ENCODE data around the gene TBC1D4. TPM values are rescaled to one million over a fixed set of nuclear protein-coding genes. Genes with fewer than 3 reads are reported as not detected.

TBC1D4 gene
- total RNA-seq, 1 donor from 2014 or later: 4.8 TPM

DNA sequence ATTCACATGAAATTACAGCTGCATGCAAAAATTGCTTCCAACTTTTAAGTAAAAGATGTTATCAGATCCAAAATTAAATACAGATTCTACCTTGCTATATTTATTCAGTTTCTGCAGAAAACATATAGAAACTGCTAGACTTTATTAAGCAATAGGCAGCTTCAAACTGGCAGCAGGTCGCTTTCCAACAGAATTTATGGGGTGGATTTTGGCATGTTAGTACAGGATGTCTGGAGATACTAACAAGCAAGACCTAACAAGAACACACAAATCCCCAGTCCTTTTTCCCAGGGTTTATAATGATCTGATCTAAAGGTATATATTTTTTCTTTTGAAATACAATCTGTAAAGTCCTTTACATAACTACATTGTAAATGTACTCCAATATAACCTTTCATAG lies 27.5 kb downstream of the TBC1D4 start:
- no peak for DNase-seq
- H3K4me1 Mint-ChIP-seq (ENCODE audit: low read depth, unreplicated experiment): peaks cover 2% of the 10 kb centered on the region
- no peaks in the 10 kb centered on the region for H3K27me3 Mint-ChIP-seq (ENCODE audit: unreplicated experiment)
- TF ChIP-seq, protein P1, sequence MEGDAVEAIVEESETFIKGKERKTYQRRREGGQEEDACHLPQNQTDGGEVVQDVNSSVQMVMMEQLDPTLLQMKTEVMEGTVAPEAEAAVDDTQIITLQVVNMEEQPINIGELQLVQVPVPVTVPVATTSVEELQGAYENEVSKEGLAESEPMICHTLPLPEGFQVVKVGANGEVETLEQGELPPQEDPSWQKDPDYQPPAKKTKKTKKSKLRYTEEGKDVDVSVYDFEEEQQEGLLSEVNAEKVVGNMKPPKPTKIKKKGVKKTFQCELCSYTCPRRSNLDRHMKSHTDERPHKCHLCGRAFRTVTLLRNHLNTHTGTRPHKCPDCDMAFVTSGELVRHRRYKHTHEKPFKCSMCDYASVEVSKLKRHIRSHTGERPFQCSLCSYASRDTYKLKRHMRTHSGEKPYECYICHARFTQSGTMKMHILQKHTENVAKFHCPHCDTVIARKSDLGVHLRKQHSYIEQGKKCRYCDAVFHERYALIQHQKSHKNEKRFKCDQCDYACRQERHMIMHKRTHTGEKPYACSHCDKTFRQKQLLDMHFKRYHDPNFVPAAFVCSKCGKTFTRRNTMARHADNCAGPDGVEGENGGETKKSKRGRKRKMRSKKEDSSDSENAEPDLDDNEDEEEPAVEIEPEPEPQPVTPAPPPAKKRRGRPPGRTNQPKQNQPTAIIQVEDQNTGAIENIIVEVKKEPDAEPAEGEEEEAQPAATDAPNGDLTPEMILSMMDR (IDR thresholded peaks at IDR 0.05; ENCODE audit: partially characterized antibody, unreplicated experiment): no peak
- H3K36me3 Mint-ChIP-seq (ENCODE audit: unreplicated experiment): no peaks in the 10 kb centered on the region
- no peak overlapping the region for H3K4me3 Mint-ChIP-seq (ENCODE audit: unreplicated experiment)
- H3K9me3 Mint-ChIP-seq (ENCODE audit: unreplicated experiment): no peaks in the 10 kb centered on the region
- no peak overlapping the region for H3K27ac Mint-ChIP-seq (ENCODE audit: unreplicated experiment)

DNA sequence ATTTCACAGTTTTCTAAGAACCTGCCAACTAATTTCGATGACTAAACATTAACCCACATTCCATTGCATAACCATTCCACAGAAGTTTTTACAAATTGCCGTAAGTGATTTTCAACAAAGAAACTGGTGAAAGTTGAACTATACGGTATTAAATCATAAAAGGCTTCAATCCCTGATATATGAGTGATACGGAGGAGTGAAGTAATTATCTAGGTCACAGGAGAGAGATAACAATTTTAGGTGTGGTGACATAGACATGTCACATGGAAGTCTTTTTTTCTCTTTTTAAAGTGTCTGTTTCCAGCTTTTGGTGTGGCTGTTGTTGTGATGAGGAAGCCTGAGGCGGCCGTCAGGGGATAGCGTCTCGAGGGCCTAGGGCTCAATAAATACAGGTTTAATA lies 29.4 kb downstream of the TBC1D4 start:
- no peak overlapping the region for H3K27ac Mint-ChIP-seq (ENCODE audit: unreplicated experiment)
- H3K9me3 Mint-ChIP-seq (ENCODE audit: unreplicated experiment): no peaks in the 10 kb centered on the region
- H3K4me3 Mint-ChIP-seq (ENCODE audit: unreplicated experiment): no peak overlapping the region
- no peak for DNase-seq
- no peaks in the 10 kb centered on the region for H3K27me3 Mint-ChIP-seq (ENCODE audit: unreplicated experiment)
- no peaks in the 10 kb centered on the region for H3K36me3 Mint-ChIP-seq (ENCODE audit: unreplicated experiment)
- TF ChIP-seq, protein P1 (IDR thresholded peaks at IDR 0.05; ENCODE audit: partially characterized antibody, unreplicated experiment): no peak
- no peaks in the 10 kb centered on the region for H3K4me1 Mint-ChIP-seq (ENCODE audit: low read depth, unreplicated experiment)

DNA sequence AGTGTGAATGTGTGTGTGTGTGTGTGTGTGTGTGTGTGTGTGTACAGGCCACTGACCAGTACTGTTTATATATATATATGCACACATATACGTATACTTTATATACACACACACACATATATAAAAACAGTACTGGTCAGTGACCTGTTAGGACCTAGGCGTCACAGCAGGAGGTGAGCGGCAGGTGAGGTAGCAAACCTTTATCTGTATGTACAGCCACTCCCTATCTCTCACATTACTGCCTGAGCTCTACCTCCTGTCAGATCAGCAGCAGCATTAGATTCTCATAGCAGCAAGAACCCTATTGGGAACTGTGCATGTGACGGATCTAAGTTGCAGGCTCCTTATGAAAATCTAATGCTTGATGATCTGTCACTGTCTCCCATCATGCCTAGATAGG lies 34.5 kb downstream of the TBC1D4 start:
- no peaks in the 10 kb centered on the region for H3K27me3 Mint-ChIP-seq (ENCODE audit: unreplicated experiment)
- no peak overlapping the region for H3K27ac Mint-ChIP-seq (ENCODE audit: unreplicated experiment)
- H3K4me1 Mint-ChIP-seq (ENCODE audit: low read depth, unreplicated experiment): no peaks in the 10 kb centered on the region
- DNase-seq: no peak
- TF ChIP-seq, protein P1 (IDR thresholded peaks at IDR 0.05; ENCODE audit: partially characterized antibody, unreplicated experiment): no peak
- H3K9me3 Mint-ChIP-seq (ENCODE audit: unreplicated experiment): no peaks in the 10 kb centered on the region
- H3K4me3 Mint-ChIP-seq (ENCODE audit: unreplicated experiment): no peak overlapping the region
- no peaks in the 10 kb centered on the region for H3K36me3 Mint-ChIP-seq (ENCODE audit: unreplicated experiment)

DNA sequence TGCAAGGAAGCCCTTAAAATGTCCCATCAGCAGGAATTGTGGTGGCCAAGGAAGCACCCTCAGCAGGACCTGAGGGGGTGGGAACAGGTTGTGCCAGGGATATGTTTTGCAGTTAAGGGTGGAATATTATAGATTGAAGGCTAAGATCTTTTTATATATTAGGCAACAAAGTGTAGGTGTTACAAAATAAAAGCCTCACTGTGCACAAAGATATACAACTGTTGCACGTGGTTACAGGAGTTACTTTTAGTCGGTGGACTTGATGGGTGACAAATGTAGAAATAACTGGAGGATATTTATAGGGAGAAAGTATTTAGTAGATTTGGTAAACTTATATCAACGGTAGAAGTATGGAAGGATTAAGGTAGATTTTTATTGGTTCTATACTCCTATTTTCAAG lies 35.1 kb downstream of the TBC1D4 start:
- Mint-ChIP-seq H3K9me3 (ENCODE audit: unreplicated experiment) (no peaks in the 10 kb centered on the region), H3K36me3 (ENCODE audit: unreplicated experiment) (no peaks in the 10 kb centered on the region), H3K4me3 (ENCODE audit: unreplicated experiment) (no peak overlapping the region), H3K4me1 (ENCODE audit: low read depth, unreplicated experiment) (no peaks in the 10 kb centered on the region), H3K27me3 (ENCODE audit: unreplicated experiment) (no peaks in the 10 kb centered on the region), H3K27ac (ENCODE audit: unreplicated experiment) (no peak overlapping the region)
- TF ChIP-seq, protein P1 (IDR thresholded peaks at IDR 0.05; ENCODE audit: partially characterized antibody, unreplicated experiment): no peak
- DNase-seq: no peak

DNA sequence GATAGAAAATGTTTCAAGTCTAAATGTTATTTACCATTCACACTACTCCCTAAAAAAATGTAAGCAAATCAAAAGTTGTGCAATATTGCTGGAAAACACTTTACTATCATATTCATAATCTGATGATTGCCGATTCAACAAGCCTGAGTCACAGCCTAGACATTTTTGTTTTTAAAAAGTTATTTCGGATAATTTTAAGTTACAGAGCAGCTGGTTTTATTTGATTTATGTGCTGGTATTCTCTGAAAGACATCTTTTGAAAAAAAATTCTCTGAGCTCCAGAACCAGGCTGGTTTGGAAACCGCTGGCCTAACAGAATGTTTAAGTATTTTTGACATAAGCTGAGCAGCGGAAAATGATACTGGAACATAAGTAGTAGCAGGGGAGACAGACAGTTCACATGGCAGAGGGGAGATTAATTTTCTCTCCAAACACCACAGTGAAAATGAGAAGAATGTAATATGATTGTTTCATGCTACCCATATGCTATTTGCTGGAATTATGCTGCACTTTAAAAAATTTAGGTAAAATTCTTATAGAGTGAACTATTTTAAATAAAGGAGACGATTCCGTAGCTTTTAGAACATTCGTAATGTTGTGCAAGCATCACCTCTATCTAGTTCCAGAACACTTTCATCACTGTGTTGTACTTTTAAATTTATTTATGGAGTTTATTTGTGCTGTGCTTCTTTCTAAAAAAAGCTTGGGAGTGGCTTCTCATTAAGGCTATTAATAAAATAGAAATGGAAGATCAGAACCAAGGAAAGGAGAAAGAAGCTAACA lies 36.1 kb downstream of the TBC1D4 start:
- TF ChIP-seq, protein P1 (IDR thresholded peaks at IDR 0.05; ENCODE audit: partially characterized antibody, unreplicated experiment): no peak
- H3K9me3 Mint-ChIP-seq (ENCODE audit: unreplicated experiment): no peaks in the 10 kb centered on the region
- no peaks in the 10 kb centered on the region for H3K27me3 Mint-ChIP-seq (ENCODE audit: unreplicated experiment)
- H3K27ac Mint-ChIP-seq (ENCODE audit: unreplicated experiment): no peak overlapping the region
- H3K4me3 Mint-ChIP-seq (ENCODE audit: unreplicated experiment): no peak overlapping the region
- H3K4me1 Mint-ChIP-seq (ENCODE audit: low read depth, unreplicated experiment): no peaks in the 10 kb centered on the region
- no peak for DNase-seq
- H3K36me3 Mint-ChIP-seq (ENCODE audit: unreplicated experiment): no peaks in the 10 kb centered on the region

All from glutamatergic neuron (in vitro differentiated cells).